DMS 273 treated with DMSO at 0.1 percent for 48 hours (cell line): ENCODE results near the gene JAKMIP1.
"Not testable (repeated sequence)": the region's sequence is repeated elsewhere in the genome, so short reads cannot be mapped to it uniquely, and the experiment has no call there.

Source experiments
- DNase-seq: peaks from one replicate; lab custom pipeline; 2025; lab: John Stamatoyannopoulos, UW

JAKMIP1 gene

GRCh38 chr4:6143603-6144181 is 56.7 kb downstream of the JAKMIP1 start:
- DNase-seq: no peak

- no peak for DNase-seq
Measured at GRCh38 chr4:6142935-6143602, 57.3 kb downstream of the JAKMIP1 start.

- no peak for DNase-seq
Measured at GRCh38 chr4:6142511-6142910, 57.8 kb downstream of the JAKMIP1 start.

GRCh38 chr4:6141554-6141953 is 58.8 kb downstream of the JAKMIP1 start:
- DNase-seq: no peak

GRCh38 chr4:6141021-6141420 is 59.3 kb downstream of the JAKMIP1 start:
- not testable (repeated sequence) for DNase-seq

GRCh38 chr4:6137747-6138135 is 62.6 kb downstream of the JAKMIP1 start:
- no peak for DNase-seq

- DNase-seq: no peak
Measured at GRCh38 chr4:6137027-6137746, 63.2 kb downstream of the JAKMIP1 start.

- no peak for DNase-seq
Measured at GRCh38 chr4:6134612-6135220, 65.6 kb downstream of the JAKMIP1 start.

- no peak for DNase-seq
Measured at GRCh38 chr4:6132716-6133115, 67.6 kb downstream of the JAKMIP1 start.

GRCh38 chr4:6128221-6128850 is 72.0 kb downstream of the JAKMIP1 start:
- no peak for DNase-seq

GRCh38 chr4:6126971-6127745 is 73.2 kb downstream of the JAKMIP1 start:
- no peak for DNase-seq

GRCh38 chr4:6125103-6125651 is 75.2 kb downstream of the JAKMIP1 start:
- no peak for DNase-seq

GRCh38 chr4:6124386-6125102 is 75.8 kb downstream of the JAKMIP1 start:
- DNase-seq: no peak

- DNase-seq: no peak
Measured at GRCh38 chr4:6123976-6124375, 76.4 kb downstream of the JAKMIP1 start.

- DNase-seq: no peak
Measured at GRCh38 chr4:6123541-6123940, 76.8 kb downstream of the JAKMIP1 start.

- DNase-seq: no peak
Measured at GRCh38 chr4:6123116-6123515, 77.2 kb downstream of the JAKMIP1 start.

GRCh38 chr4:6122496-6122895 is 77.9 kb downstream of the JAKMIP1 start:
- no peak for DNase-seq

GRCh38 chr4:6121941-6122340 is 78.4 kb downstream of the JAKMIP1 start:
- no peak for DNase-seq

- DNase-seq: no peak
Measured at GRCh38 chr4:6121276-6121850, 79.0 kb downstream of the JAKMIP1 start.

- no peak for DNase-seq
Measured at GRCh38 chr4:6120361-6120760, 80.0 kb downstream of the JAKMIP1 start.
